Panc1 (cell line): ENCODE data around the gene TIMM50.

Experiments used
- POLR2AphosphoS5 ChIP-seq: IDR thresholded peaks from 2 replicates; pipeline ENCODE4 v1.6.1; 2012; ENCODE audit warnings: mild to moderate bottlenecking, low read depth, low read length, moderate library complexity
- TF ChIP-seq, protein P1 (sequence below): fragments of 450-650 bp; IDR thresholded peaks from 2 replicates; pipeline ENCODE4 v1.5.1; 2017; ENCODE audit warnings: mild to moderate bottlenecking
- TF ChIP-seq, protein P2 (sequence below), 2 experiments: IDR thresholded peaks; 2 replicates each; pipeline ENCODE4 v1.6.1; 2011 to 2012; ENCODE audit warnings: low read depth in 2 of 2, control low read depth in 1 of 2, low read length in 1 of 2, mild to moderate bottlenecking in 1 of 2, moderate library complexity in 1 of 2; ENCODE audit not compliant: insufficient read depth in 1 of 2

GRCh38 chr19:39498798-39499642 is 18.4 kb downstream of the TIMM50 start, which contains the start of gene DLL3:
- TF ChIP-seq, protein P1, sequence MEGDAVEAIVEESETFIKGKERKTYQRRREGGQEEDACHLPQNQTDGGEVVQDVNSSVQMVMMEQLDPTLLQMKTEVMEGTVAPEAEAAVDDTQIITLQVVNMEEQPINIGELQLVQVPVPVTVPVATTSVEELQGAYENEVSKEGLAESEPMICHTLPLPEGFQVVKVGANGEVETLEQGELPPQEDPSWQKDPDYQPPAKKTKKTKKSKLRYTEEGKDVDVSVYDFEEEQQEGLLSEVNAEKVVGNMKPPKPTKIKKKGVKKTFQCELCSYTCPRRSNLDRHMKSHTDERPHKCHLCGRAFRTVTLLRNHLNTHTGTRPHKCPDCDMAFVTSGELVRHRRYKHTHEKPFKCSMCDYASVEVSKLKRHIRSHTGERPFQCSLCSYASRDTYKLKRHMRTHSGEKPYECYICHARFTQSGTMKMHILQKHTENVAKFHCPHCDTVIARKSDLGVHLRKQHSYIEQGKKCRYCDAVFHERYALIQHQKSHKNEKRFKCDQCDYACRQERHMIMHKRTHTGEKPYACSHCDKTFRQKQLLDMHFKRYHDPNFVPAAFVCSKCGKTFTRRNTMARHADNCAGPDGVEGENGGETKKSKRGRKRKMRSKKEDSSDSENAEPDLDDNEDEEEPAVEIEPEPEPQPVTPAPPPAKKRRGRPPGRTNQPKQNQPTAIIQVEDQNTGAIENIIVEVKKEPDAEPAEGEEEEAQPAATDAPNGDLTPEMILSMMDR, result no peak
- TF ChIP-seq POLR2AphosphoS5, result no peak
- TF ChIP-seq, protein P2, sequence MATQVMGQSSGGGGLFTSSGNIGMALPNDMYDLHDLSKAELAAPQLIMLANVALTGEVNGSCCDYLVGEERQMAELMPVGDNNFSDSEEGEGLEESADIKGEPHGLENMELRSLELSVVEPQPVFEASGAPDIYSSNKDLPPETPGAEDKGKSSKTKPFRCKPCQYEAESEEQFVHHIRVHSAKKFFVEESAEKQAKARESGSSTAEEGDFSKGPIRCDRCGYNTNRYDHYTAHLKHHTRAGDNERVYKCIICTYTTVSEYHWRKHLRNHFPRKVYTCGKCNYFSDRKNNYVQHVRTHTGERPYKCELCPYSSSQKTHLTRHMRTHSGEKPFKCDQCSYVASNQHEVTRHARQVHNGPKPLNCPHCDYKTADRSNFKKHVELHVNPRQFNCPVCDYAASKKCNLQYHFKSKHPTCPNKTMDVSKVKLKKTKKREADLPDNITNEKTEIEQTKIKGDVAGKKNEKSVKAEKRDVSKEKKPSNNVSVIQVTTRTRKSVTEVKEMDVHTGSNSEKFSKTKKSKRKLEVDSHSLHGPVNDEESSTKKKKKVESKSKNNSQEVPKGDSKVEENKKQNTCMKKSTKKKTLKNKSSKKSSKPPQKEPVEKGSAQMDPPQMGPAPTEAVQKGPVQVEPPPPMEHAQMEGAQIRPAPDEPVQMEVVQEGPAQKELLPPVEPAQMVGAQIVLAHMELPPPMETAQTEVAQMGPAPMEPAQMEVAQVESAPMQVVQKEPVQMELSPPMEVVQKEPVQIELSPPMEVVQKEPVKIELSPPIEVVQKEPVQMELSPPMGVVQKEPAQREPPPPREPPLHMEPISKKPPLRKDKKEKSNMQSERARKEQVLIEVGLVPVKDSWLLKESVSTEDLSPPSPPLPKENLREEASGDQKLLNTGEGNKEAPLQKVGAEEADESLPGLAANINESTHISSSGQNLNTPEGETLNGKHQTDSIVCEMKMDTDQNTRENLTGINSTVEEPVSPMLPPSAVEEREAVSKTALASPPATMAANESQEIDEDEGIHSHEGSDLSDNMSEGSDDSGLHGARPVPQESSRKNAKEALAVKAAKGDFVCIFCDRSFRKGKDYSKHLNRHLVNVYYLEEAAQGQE (IDR thresholded peaks at IDR 0.05; ENCODE audit: insufficient read depth in 1 of 2, low read depth in 2 of 2, low read length in 1 of 2), result no peak
